ENCODE data around the gene ZNHIT2.

ZNHIT2 gene

GRCh38 chr11:65069217-65069616 lies 48.3 kb downstream of the ZNHIT2 start:
- TF ChIP-seq, protein P1, sequence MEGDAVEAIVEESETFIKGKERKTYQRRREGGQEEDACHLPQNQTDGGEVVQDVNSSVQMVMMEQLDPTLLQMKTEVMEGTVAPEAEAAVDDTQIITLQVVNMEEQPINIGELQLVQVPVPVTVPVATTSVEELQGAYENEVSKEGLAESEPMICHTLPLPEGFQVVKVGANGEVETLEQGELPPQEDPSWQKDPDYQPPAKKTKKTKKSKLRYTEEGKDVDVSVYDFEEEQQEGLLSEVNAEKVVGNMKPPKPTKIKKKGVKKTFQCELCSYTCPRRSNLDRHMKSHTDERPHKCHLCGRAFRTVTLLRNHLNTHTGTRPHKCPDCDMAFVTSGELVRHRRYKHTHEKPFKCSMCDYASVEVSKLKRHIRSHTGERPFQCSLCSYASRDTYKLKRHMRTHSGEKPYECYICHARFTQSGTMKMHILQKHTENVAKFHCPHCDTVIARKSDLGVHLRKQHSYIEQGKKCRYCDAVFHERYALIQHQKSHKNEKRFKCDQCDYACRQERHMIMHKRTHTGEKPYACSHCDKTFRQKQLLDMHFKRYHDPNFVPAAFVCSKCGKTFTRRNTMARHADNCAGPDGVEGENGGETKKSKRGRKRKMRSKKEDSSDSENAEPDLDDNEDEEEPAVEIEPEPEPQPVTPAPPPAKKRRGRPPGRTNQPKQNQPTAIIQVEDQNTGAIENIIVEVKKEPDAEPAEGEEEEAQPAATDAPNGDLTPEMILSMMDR (conservative IDR thresholded peaks at IDR 0.05; ENCODE audit: low read depth) = no peak
- H3K27ac ChIP-seq = no peak overlapping the region
- POLR2A ChIA-PET (ENCODE audit: low non-redundant PET) = no interaction called here
- no peak for DNase-seq (ENCODE audit: low spot score)
- CTCF ChIA-PET = interaction anchor here (0.7 to 1.4 kb wide), 2 partner anchors 59 to 181 kb away, joined by 3 read pairs; no protein-coding TSS in a partner anchor

- ChIA-PET POLR2A (ENCODE audit: low non-redundant PET) (no interaction called here), CTCF (no interaction called here)
- no peak for DNase-seq (ENCODE audit: low spot score)
- H3K27ac ChIP-seq = no peak overlapping the region
- TF ChIP-seq, protein P1 (conservative IDR thresholded peaks at IDR 0.05; ENCODE audit: low read depth) = no peak
Measured at GRCh38 chr11:65067446-65067845, 50.1 kb downstream of the ZNHIT2 start.

GRCh38 chr11:65066805-65067291 lies 50.7 kb downstream of the ZNHIT2 start:
- TF ChIP-seq, protein P1 (conservative IDR thresholded peaks at IDR 0.05; ENCODE audit: low read depth) = no peak
- no peak overlapping the region for H3K27ac ChIP-seq
- ChIA-PET POLR2A (ENCODE audit: low non-redundant PET) (no interaction called here), CTCF (no interaction called here)
- DNase-seq (ENCODE audit: low spot score) = no peak

Data from RWPE1 (cell line).